IPS-20b (cell line): ENCODE results near the gene TSPAN18.

Experiments
- H3K27ac ChIP-seq: one replicate; pipeline ENCODE4 v1.5.1; 2013; ENCODE audit warnings: low read length
- H3K27me3 ChIP-seq: 2 replicates; pipeline ENCODE4 v1.6.1; 2013; ENCODE audit warnings: mild to moderate bottlenecking, low read length, inconsistent platforms; ENCODE audit not compliant: insufficient read depth
- H3K36me3 ChIP-seq: 2 replicates; pipeline ENCODE4 v1.6.1; 2013; ENCODE audit warnings: low read depth, mild to moderate bottlenecking, inconsistent platforms, low read length, moderate library complexity; ENCODE audit not compliant: insufficient read depth
- H3K4me1 ChIP-seq: 2 replicates; pipeline ENCODE4 v1.6.1; 2013; ENCODE audit warnings: mild to moderate bottlenecking, control low read depth, inconsistent platforms, low read length, moderate library complexity; ENCODE audit not compliant: insufficient read depth
- H3K4me3 ChIP-seq: 2 replicates; pipeline ENCODE4 v1.5.1; 2013; ENCODE audit warnings: mild to moderate bottlenecking, low read length, inconsistent platforms
- H3K9ac ChIP-seq: 2 replicates; pipeline ENCODE4 v1.6.1; 2013; ENCODE audit warnings: low read depth, mild to moderate bottlenecking, inconsistent platforms, low read length, moderate library complexity
- H3K9me3 ChIP-seq: 2 replicates; pipeline ENCODE4 v1.6.1; 2013; ENCODE audit warnings: mild to moderate bottlenecking, low read depth, low read length, inconsistent platforms; ENCODE audit not compliant: insufficient read depth

The TSPAN18 gene

GRCh38 chr11:44966694-44967093 lies 239.9 kb downstream of the TSPAN18 start:
- Histone ChIP-seq H3K27me3 (peaks cover 4% of the 10 kb centered on the region; the same call in 1 of the 2 replicates), H3K9me3 (no peaks in the 10 kb centered on the region), H3K27ac (no peak overlapping the region), H3K36me3 (no peaks in the 10 kb centered on the region), H3K9ac (no peak overlapping the region), H3K4me3 (no peak overlapping the region), H3K4me1 (peaks cover 16% of the 10 kb centered on the region; the same call in 1 of the 2 replicates)

- Histone ChIP-seq H3K36me3 (no peaks in the 10 kb centered on the region), H3K4me3 (no peak overlapping the region), H3K27me3 (peaks cover 4% of the 10 kb centered on the region; the same call in 1 of the 2 replicates), H3K9me3 (no peaks in the 10 kb centered on the region), H3K4me1 (peaks cover 8% of the 10 kb centered on the region; the same call in 1 of the 2 replicates), H3K9ac (no peak overlapping the region), H3K27ac (no peak overlapping the region)
These were observed 241.3 kb downstream of the TSPAN18 start for GRCh38 chr11:44967930-44968496.

DNA sequence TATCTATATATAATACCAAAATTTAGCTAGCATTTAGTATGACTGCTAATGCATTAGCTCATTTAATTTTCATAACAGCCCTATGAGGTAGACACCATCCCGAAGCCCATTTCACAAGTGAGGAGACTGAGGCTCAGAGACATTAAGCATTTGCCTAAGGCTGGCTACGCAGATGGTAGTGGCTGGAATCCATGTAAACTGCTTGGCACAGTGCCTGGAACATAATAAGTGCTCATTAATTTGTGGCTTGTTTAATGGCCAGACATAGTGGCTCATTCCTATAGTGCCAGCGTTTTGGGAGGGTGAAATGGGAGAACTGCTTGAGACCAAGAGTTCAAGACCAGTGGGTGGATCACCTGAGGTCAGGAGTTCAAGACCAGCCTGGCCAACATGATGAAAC lies 241.7 kb downstream of the TSPAN18 start:
- Histone ChIP-seq H3K36me3 (no peaks in the 10 kb centered on the region), H3K9me3 (no peaks in the 10 kb centered on the region), H3K27ac (no peak overlapping the region)

DNA sequence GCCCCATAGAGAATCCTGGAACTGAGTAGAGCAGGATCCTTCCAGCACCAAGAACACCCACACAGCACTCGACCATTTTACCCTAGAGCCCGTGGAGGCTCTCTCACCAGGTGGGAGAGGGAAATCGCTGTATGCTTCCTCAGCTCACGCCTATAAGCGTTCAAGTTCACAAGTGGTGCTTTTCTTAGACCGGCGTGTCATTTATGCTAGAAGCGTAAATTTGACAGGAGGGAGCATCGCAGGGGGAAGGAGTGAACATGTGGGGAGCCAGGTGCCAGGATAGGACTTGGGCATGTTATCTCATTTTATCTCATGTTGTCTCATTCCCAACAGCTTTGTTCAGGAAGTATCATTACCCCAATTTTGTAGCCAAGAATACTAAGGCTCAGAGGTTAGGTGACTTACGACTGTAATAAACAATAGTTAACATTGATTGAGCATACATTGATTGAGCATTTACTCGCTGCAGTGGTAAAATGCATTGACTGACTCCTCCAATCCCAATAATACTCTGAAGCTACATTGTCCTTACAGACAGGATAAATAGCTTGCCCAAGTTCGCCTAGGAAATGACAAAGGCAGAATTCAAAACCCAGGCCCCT lies 243.0 kb downstream of the TSPAN18 start:
- H3K36me3 ChIP-seq, result no peaks in the 10 kb centered on the region
- H3K27ac ChIP-seq, result no peak overlapping the region
- peaks cover 4% of the 10 kb centered on the region; the same call in 1 of the 2 replicates for H3K27me3 ChIP-seq
- no peak overlapping the region for H3K9ac ChIP-seq
- peaks cover 5% of the 10 kb centered on the region; the same call in 1 of the 2 replicates for H3K4me1 ChIP-seq
- no peak overlapping the region for H3K4me3 ChIP-seq
- H3K9me3 ChIP-seq, result no peaks in the 10 kb centered on the region

More for the DNA sequence above, 241.7 kb downstream of the TSPAN18 start:
- peaks cover 8% of the 10 kb centered on the region; the same call in 1 of the 2 replicates for H3K4me1 ChIP-seq
- peaks cover 4% of the 10 kb centered on the region; the same call in 1 of the 2 replicates for H3K27me3 ChIP-seq
- no peak overlapping the region for H3K4me3 ChIP-seq
- H3K9ac ChIP-seq, result no peak overlapping the region

GRCh38 chr11:44970293-44970692 lies 243.5 kb downstream of the TSPAN18 start:
- Histone ChIP-seq H3K4me3 (no peak overlapping the region), H3K36me3 (no peaks in the 10 kb centered on the region), H3K4me1 (peaks cover 5% of the 10 kb centered on the region; the same call in 1 of the 2 replicates), H3K27me3 (peaks cover 4% of the 10 kb centered on the region; the same call in 1 of the 2 replicates), H3K27ac (no peak overlapping the region), H3K9ac (no peak overlapping the region), H3K9me3 (no peaks in the 10 kb centered on the region)

GRCh38 chr11:44971185-44971584 lies 244.4 kb downstream of the TSPAN18 start:
- Histone ChIP-seq H3K36me3 (no peaks in the 10 kb centered on the region), H3K4me3 (no peak overlapping the region), H3K27ac (no peak overlapping the region), H3K27me3 (peaks cover 4% of the 10 kb centered on the region; the same call in 1 of the 2 replicates), H3K9ac (no peak overlapping the region), H3K9me3 (no peaks in the 10 kb centered on the region), H3K4me1 (peaks cover 5% of the 10 kb centered on the region; the same call in 1 of the 2 replicates)

GRCh38 chr11:44972746-44973435 lies 246.1 kb downstream of the TSPAN18 start:
- peaks cover 3% of the 10 kb centered on the region; the same call in 1 of the 2 replicates for H3K4me1 ChIP-seq
- no peak overlapping the region for H3K27ac ChIP-seq
- no peaks in the 10 kb centered on the region for H3K9me3 ChIP-seq
- peaks cover 4% of the 10 kb centered on the region; the same call in 1 of the 2 replicates for H3K27me3 ChIP-seq
- no peaks in the 10 kb centered on the region for H3K36me3 ChIP-seq
- no peak overlapping the region for H3K9ac ChIP-seq
- no peak overlapping the region for H3K4me3 ChIP-seq

GRCh38 chr11:44973632-44974401 lies 247.1 kb downstream of the TSPAN18 start:
- Histone ChIP-seq H3K27ac (no peak overlapping the region), H3K4me1 (peaks cover 3% of the 10 kb centered on the region), H3K4me3 (no peak overlapping the region), H3K36me3 (no peaks in the 10 kb centered on the region), H3K9ac (no peak overlapping the region), H3K9me3 (no peaks in the 10 kb centered on the region), H3K27me3 (peaks cover 4% of the 10 kb centered on the region; the same call in 1 of the 2 replicates)

- Histone ChIP-seq H3K36me3 (no peaks in the 10 kb centered on the region), H3K27me3 (peaks cover 4% of the 10 kb centered on the region; the same call in 1 of the 2 replicates), H3K9ac (no peak overlapping the region), H3K4me3 (no peak overlapping the region), H3K27ac (no peak overlapping the region), H3K9me3 (no peaks in the 10 kb centered on the region), H3K4me1 (peaks cover 9% of the 10 kb centered on the region)
These were observed 247.7 kb downstream of the TSPAN18 start for GRCh38 chr11:44974402-44975000.

GRCh38 chr11:44976576-44976975 lies 249.8 kb downstream of the TSPAN18 start:
- no peaks in the 10 kb centered on the region for H3K36me3 ChIP-seq
- H3K27ac ChIP-seq, result no peak overlapping the region
- no peak overlapping the region for H3K9ac ChIP-seq
- no peaks in the 10 kb centered on the region for H3K9me3 ChIP-seq
- H3K4me3 ChIP-seq, result no peak overlapping the region
- H3K27me3 ChIP-seq, result peaks cover under 1% of the 10 kb centered on the region; the same call in 1 of the 2 replicates
- peaks cover 20% of the 10 kb centered on the region for H3K4me1 ChIP-seq

DNA sequence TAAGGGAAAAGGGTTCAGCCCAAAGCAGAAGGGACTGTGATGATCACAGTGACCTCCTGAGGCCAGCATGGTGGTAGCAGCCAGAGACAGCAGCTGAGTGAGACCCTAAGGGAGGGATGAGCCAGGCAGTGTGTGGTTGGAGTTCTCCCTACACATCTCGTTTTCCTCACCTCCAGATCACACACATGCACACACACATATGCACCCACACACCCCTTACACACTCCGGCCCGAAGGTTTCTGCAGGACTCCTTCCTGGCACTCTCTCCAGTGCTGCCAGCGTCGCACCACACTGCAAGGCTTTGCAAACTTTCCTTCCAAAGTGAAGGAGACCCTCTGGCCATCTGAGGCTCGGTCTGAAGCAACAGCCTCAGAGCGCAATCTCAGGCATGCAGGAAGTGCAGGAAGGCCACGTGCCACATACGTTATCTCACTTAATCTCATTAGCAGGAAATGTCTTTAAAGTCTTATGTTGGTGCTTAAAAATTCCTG lies 250.8 kb downstream of the TSPAN18 start:
- no peak overlapping the region for H3K27ac ChIP-seq
- H3K9ac ChIP-seq, result no peak overlapping the region

More for the DNA sequence above, 250.8 kb downstream of the TSPAN18 start:
- H3K27me3 ChIP-seq, result no peaks in the 10 kb centered on the region
- peaks cover 20% of the 10 kb centered on the region for H3K4me1 ChIP-seq
- no peaks in the 10 kb centered on the region for H3K9me3 ChIP-seq
- no peak overlapping the region for H3K4me3 ChIP-seq
- no peaks in the 10 kb centered on the region for H3K36me3 ChIP-seq
